ENCODE measurements around the gene BAZ2B.
"Not testable (repeated sequence)": the region's sequence is repeated elsewhere in the genome, so short reads cannot be mapped to it uniquely, and the experiment has no call there.

BAZ2B gene

DNA sequence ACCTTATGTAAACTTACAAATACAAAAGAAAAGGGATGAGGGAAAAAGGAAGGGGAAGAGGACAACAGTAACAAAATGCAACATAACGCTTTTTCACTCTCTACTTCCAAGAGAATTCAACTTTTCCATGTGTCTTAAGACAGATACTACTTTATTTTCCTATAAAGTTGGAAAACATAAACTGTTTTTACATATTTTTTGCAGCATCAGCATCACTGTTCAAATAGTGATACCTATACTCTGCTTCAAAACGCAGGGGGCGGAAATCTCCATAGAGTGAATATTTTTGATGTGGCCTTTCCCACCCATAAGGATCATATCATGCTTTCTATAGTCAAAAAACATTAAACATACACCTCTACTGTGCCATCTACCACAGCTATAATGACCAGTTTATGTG is 77.5 kb downstream of the BAZ2B start:
- no peak for DNase-seq (ENCODE audit: low read depth in 2 of 2)

GRCh38 chr2:159535261-159535660 is 81.1 kb downstream of the BAZ2B start:
- DNase-seq (ENCODE audit: low read depth in 2 of 2) = not testable (repeated sequence)

GRCh38 chr2:159531475-159531874 is 84.9 kb downstream of the BAZ2B start:
- DNase-seq (ENCODE audit: low read depth in 2 of 2) = no peak

GRCh38 chr2:159526433-159526832 is 89.9 kb downstream of the BAZ2B start:
- DNase-seq (ENCODE audit: low read depth in 2 of 2) = no peak

DNA sequence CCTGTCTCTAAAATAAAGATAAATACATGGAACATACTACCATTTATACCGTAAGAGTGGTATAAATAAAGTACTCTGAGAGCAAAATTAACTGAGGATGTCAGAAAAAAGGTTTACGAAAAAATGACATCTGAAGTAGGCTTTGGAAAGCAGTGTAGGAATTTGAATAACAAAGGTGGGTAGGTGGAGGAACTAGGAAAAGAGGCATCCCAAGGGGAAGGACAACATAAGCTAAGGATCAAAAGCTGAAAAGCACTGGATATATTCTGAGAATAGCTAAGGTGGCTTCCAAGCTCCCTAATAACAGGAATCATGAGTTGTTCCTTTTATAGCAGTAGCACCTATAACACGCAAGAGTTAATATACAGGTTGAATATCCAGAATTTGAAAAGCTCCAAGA is 91.3 kb downstream of the BAZ2B start:
- DNase-seq (ENCODE audit: low read depth in 2 of 2) = no peak

- no peak for DNase-seq (ENCODE audit: low read depth in 2 of 2)
These were observed 95.1 kb downstream of the BAZ2B start for GRCh38 chr2:159521272-159521671.

- no peak for DNase-seq (ENCODE audit: low read depth in 2 of 2)
These were observed 97.9 kb downstream of the BAZ2B start for GRCh38 chr2:159518321-159519005.

- no peak for DNase-seq (ENCODE audit: low read depth in 2 of 2)
These were observed 100.0 kb downstream of the BAZ2B start for GRCh38 chr2:159516241-159516758.

DNA sequence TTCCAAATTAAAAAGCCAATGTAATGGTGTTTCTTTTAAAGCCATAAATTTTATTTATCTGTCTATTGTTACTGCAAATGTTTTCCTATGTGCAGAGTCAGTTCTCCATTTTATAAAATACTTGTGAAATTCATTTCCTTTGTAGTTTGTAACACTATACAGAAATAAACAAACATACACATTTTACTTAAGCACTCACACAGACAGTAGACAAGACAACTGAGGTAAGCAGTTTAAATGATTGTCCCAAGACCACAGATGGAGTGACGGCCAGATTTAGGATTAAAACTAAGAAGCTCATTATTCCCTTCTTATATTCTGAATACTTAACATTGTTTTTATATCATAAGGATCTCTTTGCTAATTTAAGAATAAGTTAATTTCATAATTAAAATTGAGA is 100.9 kb downstream of the BAZ2B start:
- no peak for DNase-seq (ENCODE audit: low read depth in 2 of 2)

- no peak for DNase-seq (ENCODE audit: low read depth in 2 of 2)
These were observed 102.6 kb downstream of the BAZ2B start for GRCh38 chr2:159513745-159514144.

DNA sequence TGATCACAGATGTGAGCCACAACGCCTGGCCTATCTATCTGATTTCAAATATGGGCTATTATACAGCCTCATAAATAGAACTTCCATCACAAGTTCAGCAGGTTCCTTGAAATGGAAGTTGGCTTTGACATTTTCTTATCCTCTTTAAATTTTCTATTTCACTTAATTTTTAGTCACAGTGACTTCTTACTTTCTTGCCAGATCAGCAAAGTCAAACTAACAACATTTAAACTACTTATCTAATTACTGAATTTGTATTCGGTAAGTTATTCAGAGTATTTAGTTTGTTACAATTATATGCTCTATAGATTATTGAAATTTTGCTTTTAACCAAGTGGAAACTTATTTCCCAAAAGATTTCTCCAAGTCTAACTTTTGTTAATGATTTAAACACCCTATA is 108.2 kb downstream of the BAZ2B start:
- DNase-seq (ENCODE audit: low read depth in 2 of 2) = no peak

GRCh38 chr2:159506764-159507440 is 109.4 kb downstream of the BAZ2B start:
- DNase-seq (ENCODE audit: low read depth in 2 of 2) = no peak

DNA sequence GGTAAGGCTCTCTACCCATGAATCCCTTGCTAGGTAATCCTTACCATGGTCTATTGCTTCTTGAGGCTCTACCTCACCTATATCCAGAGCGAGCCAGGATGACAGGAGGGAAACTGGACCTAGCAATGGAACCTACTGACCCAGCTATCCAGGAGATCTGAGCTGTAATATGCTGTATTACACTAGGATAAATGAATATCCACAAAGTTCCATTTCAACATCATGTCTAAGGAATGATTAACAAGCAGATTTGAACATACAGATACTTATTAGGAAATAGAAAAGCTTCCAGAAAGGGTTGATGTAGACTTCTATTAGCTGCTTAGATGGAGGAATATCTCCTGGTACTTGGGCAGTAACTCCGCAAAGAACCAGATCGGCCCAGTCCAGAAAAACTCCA is 110.1 kb downstream of the BAZ2B start:
- no peak for DNase-seq (ENCODE audit: low read depth in 2 of 2)

DNA sequence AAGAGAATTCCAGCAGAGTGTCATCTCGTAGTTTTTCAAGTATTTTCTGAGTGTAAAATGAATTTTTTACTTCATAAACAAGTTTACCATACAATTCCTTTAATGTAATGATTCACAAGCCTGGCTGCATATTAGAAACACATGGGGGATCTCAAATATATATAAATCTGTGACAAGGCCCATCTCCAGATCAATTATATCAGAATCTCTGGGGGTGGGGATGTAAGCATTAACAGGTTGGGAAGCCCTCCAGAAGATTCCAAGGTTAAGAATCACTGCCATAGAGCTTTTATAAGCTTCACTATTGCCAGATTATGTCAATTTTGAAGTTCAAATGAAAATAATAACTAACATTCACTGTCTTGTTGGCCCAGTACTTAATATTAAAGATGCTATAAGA is 111.2 kb downstream of the BAZ2B start:
- no peak for DNase-seq (ENCODE audit: low read depth in 2 of 2)

DNA sequence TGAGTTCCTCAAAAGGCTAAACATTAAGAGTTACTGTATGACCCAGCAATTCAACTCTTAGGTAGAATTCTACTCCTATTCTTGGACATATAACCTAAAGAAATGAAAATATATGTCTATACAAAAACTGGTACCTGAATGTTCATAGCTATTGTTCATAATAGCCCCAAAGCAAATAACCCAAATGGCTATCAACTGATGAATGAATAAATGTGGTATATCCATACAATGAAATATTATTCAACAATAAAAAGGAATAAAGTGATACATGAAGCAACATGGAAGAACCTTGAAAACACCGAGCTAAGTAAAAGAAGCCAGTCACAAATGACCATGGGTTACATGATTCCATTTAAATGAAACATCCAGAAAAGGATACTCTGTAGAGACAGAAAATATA is 114.6 kb downstream of the BAZ2B start:
- DNase-seq (ENCODE audit: low read depth in 2 of 2) = no peak

GRCh38 chr2:159497847-159498246 is 118.5 kb downstream of the BAZ2B start:
- no peak for DNase-seq (ENCODE audit: low read depth in 2 of 2)

- no peak for DNase-seq (ENCODE audit: low read depth in 2 of 2)
These were observed 119.1 kb downstream of the BAZ2B start for GRCh38 chr2:159497256-159497655.

DNA sequence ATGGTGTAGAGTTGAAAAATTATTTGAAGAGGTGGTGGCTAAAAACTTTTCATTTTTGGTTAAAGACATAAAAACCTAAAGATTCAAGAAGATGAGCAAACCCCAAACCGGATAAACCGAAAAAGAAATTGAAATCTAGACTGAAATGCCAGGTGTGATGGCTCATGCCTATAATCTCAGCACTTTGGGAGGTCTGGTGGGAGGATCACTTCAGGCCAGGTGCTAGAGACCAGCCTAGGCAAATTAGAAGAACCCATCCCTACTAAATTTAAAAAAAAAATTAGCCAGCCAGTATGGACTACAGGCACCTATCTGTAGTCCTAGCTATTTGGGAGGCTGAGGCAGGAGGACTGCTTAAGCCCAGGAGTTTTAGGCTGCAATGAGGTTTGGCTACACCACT is 126.9 kb downstream of the BAZ2B start:
- no peak for DNase-seq (ENCODE audit: low read depth in 2 of 2)

DNA sequence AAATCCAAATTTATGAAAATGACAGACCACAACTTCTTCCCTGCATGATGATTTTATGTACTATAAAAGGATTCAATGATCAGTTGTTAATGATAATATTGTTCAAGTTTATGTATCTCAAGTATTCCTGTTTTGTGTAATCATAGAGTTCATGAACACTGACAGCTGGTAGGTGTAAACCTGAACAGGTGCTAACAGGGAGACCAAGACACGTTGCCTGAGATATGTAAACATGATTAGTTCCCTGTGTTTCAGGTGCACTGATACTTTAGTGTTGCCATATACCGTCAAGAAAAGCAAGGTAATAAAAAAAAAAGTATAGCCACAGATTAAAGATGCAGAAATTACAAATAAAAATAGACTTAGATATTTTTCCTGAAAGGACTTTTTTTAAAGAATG is 131.8 kb downstream of the BAZ2B start:
- DNase-seq (ENCODE audit: low read depth in 2 of 2) = no peak

- no peak for DNase-seq (ENCODE audit: low read depth in 2 of 2)
These were observed 140.0 kb downstream of the BAZ2B start for GRCh38 chr2:159476329-159476728.

DNA sequence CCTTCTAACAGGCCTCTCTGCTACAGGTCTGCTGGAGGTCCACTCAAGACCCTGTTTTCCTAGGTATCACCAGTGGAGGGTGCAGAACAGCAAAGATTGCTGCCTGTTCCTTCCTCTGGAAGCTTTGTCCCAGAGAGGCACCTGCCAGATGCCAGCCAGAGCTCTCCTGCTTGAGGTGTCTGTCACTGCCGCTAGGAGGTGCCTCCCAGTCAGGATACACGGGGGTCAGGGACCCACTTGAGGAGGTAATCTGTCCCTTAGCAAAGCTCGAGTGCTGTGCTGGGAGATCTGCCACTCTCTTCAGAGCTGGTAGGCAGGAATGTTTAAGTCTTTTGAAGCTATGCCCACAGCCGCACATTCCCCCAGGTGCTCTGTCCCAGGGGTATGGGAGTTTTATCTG is 140.6 kb downstream of the BAZ2B start:
- DNase-seq (ENCODE audit: low read depth in 2 of 2) = no peak

- DNase-seq (ENCODE audit: low read depth in 2 of 2) = no peak
These were observed 145.0 kb downstream of the BAZ2B start for GRCh38 chr2:159471340-159471739.

DNA sequence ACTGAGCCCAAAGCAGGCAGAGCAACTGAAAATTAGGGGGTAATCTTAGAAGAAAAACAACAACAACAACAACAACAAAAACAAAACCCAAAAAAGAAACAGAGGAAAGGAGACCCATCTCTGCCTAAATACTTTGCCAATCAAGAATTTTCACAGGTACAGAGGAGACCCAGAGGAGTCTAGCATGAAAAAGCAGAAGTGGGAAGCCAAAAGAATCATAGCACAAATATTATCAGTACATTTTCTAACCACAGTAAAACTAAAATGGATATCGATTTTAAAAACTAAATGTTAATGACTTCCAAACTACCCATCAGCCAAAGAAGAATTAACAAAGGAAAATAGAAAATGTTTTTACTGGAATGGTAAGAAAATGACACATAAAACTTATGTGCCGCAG is 148.1 kb downstream of the BAZ2B start:
- no peak for DNase-seq (ENCODE audit: low read depth in 2 of 2)

DNA sequence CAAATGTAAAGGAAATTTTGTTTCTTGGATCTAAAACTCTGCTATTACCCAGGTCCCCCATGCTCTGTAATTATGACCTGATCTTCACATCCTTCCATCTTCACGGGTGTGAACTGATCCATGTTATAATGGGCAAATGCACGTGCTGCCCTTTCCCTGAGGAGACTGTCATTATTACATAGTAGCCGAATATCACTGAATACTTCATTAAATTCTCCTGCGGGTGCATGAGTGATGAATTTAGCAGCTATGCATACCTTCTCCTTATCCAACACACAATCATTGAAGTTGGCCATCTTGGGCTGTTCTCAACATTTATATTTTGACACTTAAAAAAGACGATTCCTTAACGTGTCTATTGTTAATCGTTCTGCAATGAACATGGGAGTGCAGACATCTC is 153.4 kb downstream of the BAZ2B start:
- DNase-seq (ENCODE audit: low read depth in 2 of 2) = no peak

All from stimulated activated CD8-positive, alpha-beta memory T cell treated with anti-CD3 and anti-CD28 coated beads, Interleukin-15, amount 100 ng/mL, for 48 hours (primary cell).